SK-MEL-5 (cell line): ENCODE data around the gene ACTR2. TPM values are rescaled to one million over a fixed set of nuclear protein-coding genes. Genes with fewer than 3 reads are reported as not detected.
A peak's percentile ranks its signal among the peaks of the same experiment; 100 is the strongest.

Source experiments
- DNase-seq: peaks from one replicate; pipeline ENCODE4 v3.0.0-alpha.2; 2016; ENCODE audit warnings: low read depth, low spot score
- in situ Hi-C: cut with HindIII; loops from 2 replicates; pipeline ENCODE4 v1.10.0; 2016; ENCODE audit warnings: low sequenced_read_pairs, high pct_unique_total_duplicates, low pct_unique_long_range_greater_than_20kb
- total RNA-seq: library from RNA; depleted of rRNA; stranded (reverse); fragments of >200 nt; shearing (Covaris generic); gene quantifications from 2 replicates; pipeline ENCODE4 v1.2.3, GENCODE V29; 2014; rRNA removed

Gene ACTR2
- total RNA-seq, 1 experiment from 2014 or later, result 74.8 TPM

DNA sequence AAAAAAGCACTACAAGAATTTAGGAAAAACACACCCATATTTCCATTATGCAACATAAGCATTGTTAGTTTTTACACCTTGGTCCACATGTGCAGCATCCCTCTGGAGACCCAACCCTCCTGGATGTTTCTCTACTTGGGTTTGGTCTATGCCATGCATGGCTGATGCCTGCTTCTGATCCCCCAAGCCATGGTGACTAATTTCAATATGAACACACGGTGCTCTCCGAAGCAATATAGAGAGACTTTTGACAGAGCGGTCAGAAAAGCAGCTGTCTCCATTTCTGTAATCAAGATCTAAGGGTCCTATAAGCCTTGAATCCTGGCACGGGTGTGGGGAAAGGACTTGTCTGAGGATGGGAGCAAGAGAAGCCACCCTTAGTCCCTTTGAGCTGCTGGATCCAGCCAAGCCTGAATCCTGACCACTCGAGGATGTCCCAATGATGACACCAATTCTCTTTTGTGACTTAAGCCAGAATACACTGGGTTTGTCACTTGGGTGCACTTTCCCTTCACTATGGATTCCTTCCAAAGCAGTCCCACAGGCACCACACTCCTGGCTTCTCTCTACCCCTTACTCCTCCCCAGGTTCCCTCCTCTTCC is 91.5 kb downstream of the ACTR2 start:
- in situ Hi-C loops, result no loop called here
- no peak for DNase-seq

DNA sequence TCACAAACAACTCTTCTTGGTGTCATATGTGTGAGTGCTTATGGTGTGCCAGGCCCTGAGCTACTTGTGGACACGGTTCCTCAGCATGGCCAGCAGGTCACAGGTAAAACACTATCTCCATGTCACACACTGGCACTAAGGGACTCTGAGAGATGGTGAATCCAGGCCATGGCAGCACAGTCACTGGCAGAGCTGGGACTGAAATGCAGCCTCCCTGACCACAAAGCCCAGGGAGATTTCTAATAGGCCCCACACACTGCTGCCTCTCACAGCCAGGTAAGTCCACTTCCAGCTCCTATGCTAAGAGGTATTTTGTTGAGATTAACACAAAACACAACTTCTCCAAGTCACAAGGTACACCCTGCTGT is 92.0 kb downstream of the ACTR2 start:
- in situ Hi-C loops, result no loop called here
- DNase-seq, result no peak

DNA sequence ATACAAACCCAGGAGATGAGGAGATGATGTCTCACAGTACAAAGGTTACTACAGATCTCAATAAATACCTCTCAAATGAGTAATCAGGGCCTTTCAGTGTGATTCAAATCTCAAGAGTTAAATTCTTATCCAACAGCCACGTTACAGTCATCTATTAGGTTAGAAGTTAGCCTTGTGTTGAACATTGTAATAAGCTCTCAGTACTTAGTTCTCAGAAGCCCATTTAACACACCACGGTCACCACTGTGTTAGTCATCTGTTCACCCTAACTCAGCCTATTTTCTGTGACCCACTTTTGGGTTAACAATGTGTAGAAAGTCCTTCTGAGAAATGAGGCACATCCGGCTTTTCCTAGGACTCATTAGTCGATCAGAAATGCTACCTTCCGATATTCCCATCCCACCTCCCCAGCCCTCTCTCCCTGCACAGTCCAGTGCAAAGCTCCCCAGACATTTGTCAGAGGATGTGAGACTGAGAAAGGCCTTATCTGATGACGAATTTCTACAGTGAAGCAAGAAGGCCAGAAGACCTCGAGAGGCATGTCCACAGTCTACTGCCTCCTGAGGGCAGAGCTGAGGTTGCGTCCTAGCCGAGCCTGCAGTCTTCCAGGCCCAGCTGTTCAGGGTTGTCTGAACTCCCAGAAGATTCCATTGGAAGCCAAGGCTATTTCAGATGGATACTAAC is 92.6 kb downstream of the ACTR2 start:
- in situ Hi-C loops, result no loop called here
- peak; percentile 65 for DNase-seq

Other genes with a start within 250 kb of the ACTR2 start
- gene SLC1A4, start 238.4 kb upstream of the ACTR2 start, total RNA-seq, result 704 and 722 TPM in 2 replicates
- gene CEP68, start 171.4 kb upstream of the ACTR2 start, total RNA-seq, result 12.3 and 14.6 TPM in 2 replicates
- 229 and 236 TPM in 2 replicates for gene RAB1A, start 97.7 kb upstream of the ACTR2 start, total RNA-seq
- 10.4 and 14.6 TPM in 2 replicates for gene SPRED2, start 204.8 kb downstream of the ACTR2 start, total RNA-seq